Retinal pigment epithelial cell (primary cell): Measurements from ENCODE around the gene PRSS56.

Source experiments
- DNase-seq: peaks from one replicate; pipeline ENCODE4 v3.0.0-alpha.2; 2010; ENCODE audit warnings: low read depth
- H3K4me3 ChIP-seq: 2 replicates; pipeline ENCODE4 v1.5.1; 2011; ENCODE audit warnings: mild to moderate bottlenecking, low read length, control low read depth, moderate library complexity
- CTCF ChIP-seq: conservative IDR thresholded peaks from 2 replicates; pipeline ENCODE4 v1.5.1; 2011; ENCODE audit warnings: low read depth, low read length, control low read depth, inconsistent platforms

The PRSS56 gene

GRCh38 chr2:232479341-232480200 lies 40.6 kb upstream of the PRSS56 start:
- H3K4me3 ChIP-seq = no peak overlapping the region
- TF ChIP-seq CTCF = no peak
- DNase-seq = no peak

- no peak for TF ChIP-seq CTCF
- DNase-seq = no peak
- no peak overlapping the region for H3K4me3 ChIP-seq
These were observed 39.7 kb upstream of the PRSS56 start for GRCh38 chr2:232480201-232481190.

- H3K4me3 ChIP-seq = no peak overlapping the region
- no peak for TF ChIP-seq CTCF
These were observed 38.7 kb upstream of the PRSS56 start for GRCh38 chr2:232481322-232482140.

GRCh38 chr2:232482301-232483238 lies 37.6 kb upstream of the PRSS56 start:
- TF ChIP-seq CTCF = no peak
- DNase-seq = no peak
- H3K4me3 ChIP-seq = no peak overlapping the region

More at GRCh38 chr2:232481322-232482140, 38.7 kb upstream of the PRSS56 start:
- DNase-seq = no peak

GRCh38 chr2:232483311-232483922 lies 36.8 kb upstream of the PRSS56 start:
- DNase-seq = no peak
- no peak overlapping the region for H3K4me3 ChIP-seq
- no peak for TF ChIP-seq CTCF
